OCI-LY7 (cell line): ENCODE results near the gene PEDS1.

Experiments
- EZH2phosphoT487 ChIP-seq: fragments of 200-600 bp; sonication (generic); IDR thresholded peaks from 2 replicates; pipeline ENCODE4 v1.6.1; 2018; ENCODE audit warnings: low read depth, borderline replicate concordance, mild to moderate bottlenecking, mixed run types, antibody characterized with exemption, low read length, moderate library complexity, mixed read lengths
- TF ChIP-seq, protein P1 (sequence below): fragments of 200-600 bp; sonication (generic); conservative IDR thresholded peaks from 2 replicates; pipeline ENCODE4 v1.5.1; 2014; ENCODE audit warnings: mild to moderate bottlenecking, antibody characterized with exemption, low read length, moderate library complexity, mixed read lengths

DNA sequence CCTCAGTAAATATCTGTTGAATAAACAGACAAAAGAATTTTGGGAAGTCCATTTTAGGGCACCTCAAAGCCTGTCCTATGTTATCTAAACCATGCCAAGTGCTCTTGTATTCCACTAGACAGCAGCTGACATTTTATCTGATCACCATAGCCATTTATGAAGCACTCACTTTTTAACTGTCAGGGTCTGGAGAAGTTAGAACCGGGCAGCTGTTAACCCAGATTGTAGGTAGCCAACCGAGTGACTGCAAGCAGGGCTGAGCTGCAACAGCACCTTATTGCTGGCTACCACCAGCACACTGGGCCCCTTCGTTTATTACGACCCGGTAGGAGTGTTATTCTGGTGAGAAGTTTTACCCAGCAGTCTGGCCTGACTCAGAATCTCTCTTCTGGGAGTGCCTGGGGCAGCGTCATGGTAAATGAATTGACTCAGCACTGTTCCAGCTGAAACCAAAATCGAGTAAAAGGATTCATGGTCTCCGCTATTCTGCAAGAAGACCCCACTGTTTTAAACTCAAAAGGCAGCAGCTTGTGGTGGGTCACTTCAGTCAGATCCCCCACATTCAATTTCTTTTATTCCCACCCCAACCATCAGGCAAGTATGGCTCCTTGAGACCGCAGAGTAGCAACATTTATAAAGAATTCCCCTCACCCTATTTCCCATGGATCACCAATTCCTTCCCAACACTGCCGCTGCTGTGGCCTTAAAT lies 42.2 kb downstream of the PEDS1 start:
- TF ChIP-seq, protein P1, sequence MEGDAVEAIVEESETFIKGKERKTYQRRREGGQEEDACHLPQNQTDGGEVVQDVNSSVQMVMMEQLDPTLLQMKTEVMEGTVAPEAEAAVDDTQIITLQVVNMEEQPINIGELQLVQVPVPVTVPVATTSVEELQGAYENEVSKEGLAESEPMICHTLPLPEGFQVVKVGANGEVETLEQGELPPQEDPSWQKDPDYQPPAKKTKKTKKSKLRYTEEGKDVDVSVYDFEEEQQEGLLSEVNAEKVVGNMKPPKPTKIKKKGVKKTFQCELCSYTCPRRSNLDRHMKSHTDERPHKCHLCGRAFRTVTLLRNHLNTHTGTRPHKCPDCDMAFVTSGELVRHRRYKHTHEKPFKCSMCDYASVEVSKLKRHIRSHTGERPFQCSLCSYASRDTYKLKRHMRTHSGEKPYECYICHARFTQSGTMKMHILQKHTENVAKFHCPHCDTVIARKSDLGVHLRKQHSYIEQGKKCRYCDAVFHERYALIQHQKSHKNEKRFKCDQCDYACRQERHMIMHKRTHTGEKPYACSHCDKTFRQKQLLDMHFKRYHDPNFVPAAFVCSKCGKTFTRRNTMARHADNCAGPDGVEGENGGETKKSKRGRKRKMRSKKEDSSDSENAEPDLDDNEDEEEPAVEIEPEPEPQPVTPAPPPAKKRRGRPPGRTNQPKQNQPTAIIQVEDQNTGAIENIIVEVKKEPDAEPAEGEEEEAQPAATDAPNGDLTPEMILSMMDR = no peak
- TF ChIP-seq EZH2phosphoT487 = no peak
